HG03575 (cell line): Measurements from ENCODE around the gene BCL11B.

ENCODE experiments used
- ATAC-seq: cut with Tn5 transposase; IDR thresholded peaks from one replicate; pipeline ENCODE4 v1.9.1; 2021; ENCODE audit not compliant: unreplicated experiment, insufficient number of reproducible peaks, low FRiP score; ENCODE audit errors: extremely low read depth

The BCL11B gene

GRCh38 chr14:99136401-99136800 is 135.6 kb downstream of the BCL11B start:
- ATAC-seq, result no peak

DNA sequence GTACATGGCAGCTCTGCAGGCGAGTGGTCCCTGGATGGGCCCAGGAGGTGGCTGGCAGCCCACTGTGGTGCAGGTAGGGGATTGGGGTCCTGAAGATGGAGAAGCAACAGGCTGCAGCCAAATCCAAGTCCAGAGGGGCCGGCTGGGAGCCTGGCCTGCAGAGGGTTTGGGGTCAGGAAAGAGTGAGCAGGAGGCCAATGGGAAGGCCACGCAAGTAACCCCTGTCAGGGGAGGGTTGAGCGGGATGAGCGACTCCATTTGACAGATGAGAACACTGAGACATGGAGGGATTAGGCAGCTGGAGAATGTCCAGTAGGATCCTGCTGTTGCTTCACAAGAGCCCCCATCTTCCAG is 136.0 kb downstream of the BCL11B start:
- ATAC-seq, result no peak

GRCh38 chr14:99134516-99135046 is 137.4 kb downstream of the BCL11B start:
- ATAC-seq, result no peak

GRCh38 chr14:99133636-99134515 is 138.1 kb downstream of the BCL11B start:
- no peak for ATAC-seq

GRCh38 chr14:99132821-99133635 is 139.0 kb downstream of the BCL11B start:
- no peak for ATAC-seq

DNA sequence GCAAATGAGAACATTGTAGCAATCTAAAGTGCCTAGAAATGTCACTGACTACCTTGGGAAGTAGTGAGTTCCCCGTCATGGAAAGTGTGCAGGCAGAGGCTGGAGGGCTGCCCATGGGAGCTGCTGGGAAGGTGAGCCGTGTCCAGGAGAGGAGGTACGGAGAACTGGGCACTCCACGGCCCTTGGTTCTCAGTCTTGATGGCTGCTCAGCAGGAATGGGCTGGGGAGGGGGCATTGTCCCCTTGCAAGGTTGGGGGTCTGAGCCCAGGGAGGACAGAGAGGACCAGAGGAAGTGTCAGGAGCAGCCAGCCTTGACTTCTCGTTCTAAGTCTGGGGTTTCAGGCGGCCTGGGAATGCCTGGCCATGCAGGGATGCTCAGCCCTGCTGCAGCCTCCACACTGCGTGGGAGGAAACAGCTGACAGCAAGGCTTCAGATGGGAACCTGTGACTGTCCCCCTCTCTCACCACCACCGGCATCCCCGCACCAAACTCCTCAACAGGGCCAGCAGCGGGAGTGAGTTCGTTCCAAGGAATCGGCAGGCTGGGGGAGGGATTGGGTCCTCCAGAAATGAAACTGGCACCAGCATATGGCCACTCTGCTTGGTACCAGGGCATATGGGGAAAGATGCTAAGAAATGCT is 140.2 kb downstream of the BCL11B start:
- ATAC-seq, result no peak

- ATAC-seq, result no peak
These were observed 142.0 kb downstream of the BCL11B start for GRCh38 chr14:99129998-99130397.

GRCh38 chr14:99129211-99129696 is 142.7 kb downstream of the BCL11B start:
- ATAC-seq, result no peak

DNA sequence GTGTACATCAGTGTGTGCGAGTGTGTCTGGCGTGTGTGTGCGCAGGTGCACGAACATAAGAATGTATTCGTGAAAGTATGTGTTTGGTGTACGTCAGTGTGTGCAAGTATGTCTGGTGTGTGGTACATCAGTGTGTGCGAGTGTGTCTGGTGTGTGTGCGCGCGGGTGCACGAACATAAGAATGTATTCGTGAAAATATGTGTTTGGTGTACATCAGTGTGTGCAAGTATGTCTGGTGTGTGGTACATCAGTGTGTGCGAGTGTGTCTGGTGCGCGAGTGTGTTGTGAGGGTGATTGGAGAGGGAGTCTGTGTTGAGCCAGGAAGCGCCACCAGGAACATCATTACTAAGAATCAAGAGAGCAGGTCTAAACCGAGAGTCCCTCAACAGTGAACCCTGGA is 143.8 kb downstream of the BCL11B start:
- ATAC-seq, result no peak

DNA sequence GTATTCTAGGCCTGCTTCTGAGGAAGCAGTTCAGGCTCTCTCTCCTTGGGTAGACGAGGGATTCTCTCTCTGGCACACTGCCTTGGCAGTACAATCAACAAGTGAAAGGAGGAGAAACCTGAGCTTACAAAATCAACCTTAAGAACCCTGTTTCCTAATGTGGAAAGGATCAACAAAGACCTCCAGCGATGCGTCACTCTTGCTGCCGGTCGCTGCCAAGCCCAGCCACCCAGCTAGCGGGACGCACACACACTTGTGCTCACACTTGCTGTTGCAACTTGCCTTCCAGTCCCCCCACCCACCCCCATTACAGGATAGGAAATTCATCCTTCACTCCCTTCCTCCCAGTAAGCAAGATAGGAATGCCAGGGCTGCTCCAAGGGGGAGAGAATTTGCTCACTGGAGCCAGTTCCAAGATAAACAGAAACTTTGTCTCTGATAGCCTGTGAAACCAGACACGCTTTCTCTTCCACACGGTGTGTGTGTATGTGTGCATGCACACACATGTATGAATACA is 144.3 kb downstream of the BCL11B start:
- no peak for ATAC-seq

DNA sequence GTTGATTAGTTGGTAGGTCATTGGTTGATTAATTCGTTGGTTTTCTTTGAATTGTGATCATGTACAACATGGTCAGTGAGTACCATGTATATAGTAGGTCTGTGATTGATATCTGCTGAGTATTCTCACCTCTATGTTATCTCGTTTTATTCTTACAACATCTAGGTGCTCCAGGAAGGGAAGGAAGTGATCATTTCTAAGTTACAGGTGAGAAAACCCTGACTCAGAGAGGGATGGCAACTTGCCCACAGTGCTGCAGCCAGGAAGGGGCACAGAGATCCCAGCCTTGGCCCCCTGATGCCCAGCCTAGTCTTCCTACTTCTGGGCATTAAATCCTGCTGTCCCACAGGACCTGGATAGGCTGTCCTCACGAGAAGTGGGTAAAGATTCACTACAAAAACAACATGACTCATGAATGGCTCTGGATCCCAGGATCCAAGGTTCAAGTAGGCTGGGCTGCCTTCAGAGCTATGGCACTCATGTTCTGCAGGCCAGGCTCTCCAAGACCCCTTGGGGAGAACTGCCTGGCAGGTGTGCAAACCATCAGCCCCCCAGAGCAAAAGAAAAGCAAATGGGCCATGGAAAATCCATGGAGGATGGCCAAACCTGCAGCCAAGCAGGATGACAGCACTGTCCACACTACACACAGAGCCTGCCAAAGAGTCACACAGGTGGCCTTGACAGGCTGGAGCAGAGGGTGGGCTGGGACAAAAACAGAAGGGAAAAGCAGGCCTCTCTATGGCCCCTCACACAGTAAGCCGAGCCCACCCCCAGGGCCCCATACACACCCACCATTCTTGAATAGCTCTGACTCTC is 146.2 kb downstream of the BCL11B start:
- no peak for ATAC-seq

DNA sequence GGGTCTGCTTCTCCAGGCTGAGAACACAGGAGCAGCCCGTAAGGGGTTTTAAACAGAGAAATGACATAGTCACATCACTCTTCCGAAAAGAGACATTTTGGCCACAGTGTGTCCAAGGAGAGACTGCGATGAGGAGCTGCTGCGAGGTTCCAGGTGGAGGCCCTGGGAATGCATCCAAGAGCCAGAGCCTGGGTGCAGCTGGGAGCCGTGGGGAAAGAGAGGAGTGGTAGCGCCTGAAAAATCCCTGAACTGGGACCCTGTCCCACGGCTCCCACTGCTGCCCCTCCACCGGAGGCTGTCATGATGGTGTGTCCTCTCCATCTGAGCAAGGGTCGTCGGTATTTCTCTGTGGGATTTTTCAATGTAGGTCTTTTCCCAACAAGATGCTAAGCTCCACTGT is 146.9 kb downstream of the BCL11B start:
- no peak for ATAC-seq

- ATAC-seq, result no peak
These were observed 147.4 kb downstream of the BCL11B start for GRCh38 chr14:99124482-99125105.

DNA sequence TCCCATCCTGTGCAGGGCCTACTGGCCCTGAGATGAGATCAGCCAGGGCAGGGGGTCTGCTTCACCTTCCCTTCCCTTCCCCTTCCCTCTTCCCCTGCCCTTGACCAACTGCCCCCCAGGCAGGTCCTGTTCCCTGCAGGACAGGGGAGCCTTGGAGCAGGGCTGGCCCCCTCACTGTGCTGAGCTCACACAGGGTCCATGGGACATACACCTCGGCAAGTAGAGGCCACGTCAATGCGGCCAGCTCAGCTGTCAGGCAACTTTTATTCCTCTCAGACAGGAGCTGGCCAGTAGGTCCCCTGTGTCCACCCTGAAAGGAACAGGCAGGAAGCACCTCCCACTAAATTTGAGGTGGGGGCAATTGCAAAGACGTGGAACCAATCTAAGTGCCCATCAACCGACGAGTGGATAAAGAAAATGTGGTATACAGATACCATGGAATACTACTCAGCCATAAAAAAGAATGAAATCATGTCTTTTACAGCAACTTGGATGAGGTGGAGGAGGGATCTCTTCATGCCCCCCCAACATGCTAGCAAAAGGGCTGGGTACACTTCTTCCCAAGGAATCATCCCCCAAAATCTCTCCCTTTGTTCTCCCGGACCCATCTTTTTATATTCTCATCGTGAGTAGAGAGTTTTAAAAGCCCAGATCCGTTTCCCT is 148.7 kb downstream of the BCL11B start:
- no peak for ATAC-seq

- ATAC-seq, result no peak
These were observed 149.4 kb downstream of the BCL11B start for GRCh38 chr14:99122521-99123125.

- no peak for ATAC-seq
These were observed 150.6 kb downstream of the BCL11B start for GRCh38 chr14:99121319-99121875.
